Astrocyte (in vitro differentiated cells and primary cell): ENCODE measurements around the gene CRLF3. TPM values are rescaled to one million over a fixed set of nuclear protein-coding genes. Genes with fewer than 3 reads are reported as not detected.
"Not testable (repeated sequence)": the region's sequence is repeated elsewhere in the genome, so short reads cannot be mapped to it uniquely, and the experiment has no call there.

Source experiments
- DNase-seq: peaks from one replicate; pipeline ENCODE4 v3.0.0-alpha.2; 2010; ENCODE audit warnings: low read depth
- FAIRE-seq: peaks from 2 replicates; lab custom pipeline; 2011; peaks lifted over from hg19 to GRCh38; lab: Jason Lieb, UNC
- H2AFZ ChIP-seq: 2 replicates; pipeline ENCODE4 v1.6.0; 2012; ENCODE audit warnings: low read depth, low read length, inconsistent platforms
- H3K27ac ChIP-seq: 2 replicates; pipeline ENCODE4 v1.5.1; 2011; ENCODE audit warnings: low read depth, low read length, inconsistent platforms
- H3K27me3 ChIP-seq: 2 replicates; pipeline ENCODE4 v1.6.0; 2011; ENCODE audit warnings: low read length, inconsistent platforms; ENCODE audit not compliant: insufficient read depth
- H3K36me3 ChIP-seq: 2 replicates; pipeline ENCODE4 v1.5.1; 2011; ENCODE audit warnings: low read length, inconsistent platforms; ENCODE audit not compliant: insufficient read depth
- H3K4me1 ChIP-seq: 2 replicates; pipeline ENCODE4 v1.5.1; 2011; ENCODE audit warnings: low read length, inconsistent platforms; ENCODE audit not compliant: insufficient read depth
- H3K4me2 ChIP-seq: 2 replicates; pipeline ENCODE4 v1.6.0; 2012; ENCODE audit warnings: low read length, inconsistent platforms
- H3K4me3 ChIP-seq: 2 replicates; pipeline ENCODE4 v1.5.1; 2011; ENCODE audit warnings: low read depth, mild to moderate bottlenecking, low read length, inconsistent platforms; ENCODE audit not compliant: insufficient read depth
- H3K79me2 ChIP-seq: 2 replicates; pipeline ENCODE4 v1.6.0; 2012; ENCODE audit warnings: mild to moderate bottlenecking, low read length, inconsistent platforms; ENCODE audit not compliant: insufficient read depth
- H3K9ac ChIP-seq: 2 replicates; pipeline ENCODE4 v1.6.0; 2012; ENCODE audit warnings: mild to moderate bottlenecking, low read length, inconsistent platforms
- H3K9me3 ChIP-seq: 2 replicates; pipeline ENCODE4 v1.5.1; 2012; ENCODE audit warnings: low read depth, mild to moderate bottlenecking, low read length, inconsistent platforms; ENCODE audit not compliant: insufficient read depth
- H4K20me1 ChIP-seq: 2 replicates; pipeline ENCODE4 v1.6.0; 2012; ENCODE audit warnings: low read length, inconsistent platforms; ENCODE audit not compliant: insufficient read depth
- H3K27ac Mint-ChIP-seq: one replicate; pipeline ENCODE4 v1.8.0; 2021; ENCODE audit warnings: mild to moderate bottlenecking, mixed read lengths; ENCODE audit not compliant: unreplicated experiment
- H3K27me3 Mint-ChIP-seq: one replicate; pipeline ENCODE4 v1.8.0; 2021; ENCODE audit warnings: low read depth, mixed read lengths; ENCODE audit not compliant: unreplicated experiment
- H3K36me3 Mint-ChIP-seq: one replicate; pipeline ENCODE4 v1.8.0; 2021; ENCODE audit warnings: low read depth, mixed read lengths; ENCODE audit not compliant: unreplicated experiment
- H3K4me1 Mint-ChIP-seq: one replicate; pipeline ENCODE4 v1.8.0; 2021; ENCODE audit warnings: low read depth, mixed read lengths; ENCODE audit not compliant: unreplicated experiment
- H3K4me3 Mint-ChIP-seq: one replicate; pipeline ENCODE4 v1.8.0; 2021; ENCODE audit warnings: mild to moderate bottlenecking, moderate library complexity, mixed read lengths; ENCODE audit not compliant: unreplicated experiment
- H3K9me3 Mint-ChIP-seq: one replicate; pipeline ENCODE4 v1.8.0; 2021; ENCODE audit warnings: mild to moderate bottlenecking, mixed read lengths; ENCODE audit not compliant: unreplicated experiment
- EZH2 ChIP-seq: IDR thresholded peaks from 2 replicates; pipeline ENCODE4 v1.6.1; 2012; ENCODE audit warnings: mild to moderate bottlenecking, low read length, inconsistent platforms; ENCODE audit not compliant: insufficient read depth
- total RNA-seq: library from RNA; stranded (reverse); gene quantifications from 2 replicates; pipeline ENCODE4 v1.2.1, GENCODE V29; 2021
- TF ChIP-seq, protein P1 (sequence below): IDR thresholded peaks from 2 replicates; pipeline ENCODE4 v1.5.1; 2011; ENCODE audit warnings: low read depth, mild to moderate bottlenecking, inconsistent platforms, low read length, moderate library complexity; ENCODE audit not compliant: insufficient read depth

Gene CRLF3
- total RNA-seq, 1 donor from 2014 or later, result 8.0 TPM

DNA sequence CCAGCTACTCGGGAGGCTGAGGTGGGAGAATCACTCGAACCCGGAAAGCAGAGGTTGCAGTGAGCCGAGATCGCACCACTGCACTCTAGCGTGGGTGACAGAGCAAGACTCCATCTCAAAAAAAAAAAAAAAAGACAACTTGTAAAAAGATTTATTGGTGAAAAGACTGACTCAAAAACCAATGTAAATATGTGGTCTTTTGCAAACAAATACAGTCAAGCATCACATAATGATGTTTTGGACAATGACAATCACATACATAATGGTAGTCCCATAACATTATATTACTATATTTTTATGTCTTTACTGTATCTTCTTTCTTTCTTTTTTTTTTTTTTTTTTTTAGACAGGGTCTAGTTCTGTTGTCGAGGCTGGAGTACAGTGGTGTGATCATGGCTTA, 8.3 kb downstream of the CRLF3 start:
- Mint-ChIP-seq H3K27ac (no peak overlapping the region), H3K9me3 (no peaks in the 10 kb centered on the region), H3K4me1 (peaks cover 17% of the 10 kb centered on the region), H3K27me3 (no peaks in the 10 kb centered on the region), H3K4me3 (no peak overlapping the region), H3K36me3 (no peaks in the 10 kb centered on the region)
- Histone ChIP-seq H3K27me3 (no peaks in the 10 kb centered on the region), H2AFZ (no peak overlapping the region), H3K4me1 (peaks cover 11% of the 10 kb centered on the region), H3K4me2 (no peak overlapping the region), H3K36me3 (no peaks in the 10 kb centered on the region), H4K20me1 (peaks cover 21% of the 10 kb centered on the region), H3K27ac (no peak overlapping the region), H3K9me3 (no peaks in the 10 kb centered on the region), H3K9ac (no peak overlapping the region), H3K4me3 (no peak overlapping the region), H3K79me2 (peaks cover 46% of the 10 kb centered on the region)
- FAIRE-seq (no peak), DNase-seq (no peak)
- no peak for TF ChIP-seq EZH2
- TF ChIP-seq, protein P1, sequence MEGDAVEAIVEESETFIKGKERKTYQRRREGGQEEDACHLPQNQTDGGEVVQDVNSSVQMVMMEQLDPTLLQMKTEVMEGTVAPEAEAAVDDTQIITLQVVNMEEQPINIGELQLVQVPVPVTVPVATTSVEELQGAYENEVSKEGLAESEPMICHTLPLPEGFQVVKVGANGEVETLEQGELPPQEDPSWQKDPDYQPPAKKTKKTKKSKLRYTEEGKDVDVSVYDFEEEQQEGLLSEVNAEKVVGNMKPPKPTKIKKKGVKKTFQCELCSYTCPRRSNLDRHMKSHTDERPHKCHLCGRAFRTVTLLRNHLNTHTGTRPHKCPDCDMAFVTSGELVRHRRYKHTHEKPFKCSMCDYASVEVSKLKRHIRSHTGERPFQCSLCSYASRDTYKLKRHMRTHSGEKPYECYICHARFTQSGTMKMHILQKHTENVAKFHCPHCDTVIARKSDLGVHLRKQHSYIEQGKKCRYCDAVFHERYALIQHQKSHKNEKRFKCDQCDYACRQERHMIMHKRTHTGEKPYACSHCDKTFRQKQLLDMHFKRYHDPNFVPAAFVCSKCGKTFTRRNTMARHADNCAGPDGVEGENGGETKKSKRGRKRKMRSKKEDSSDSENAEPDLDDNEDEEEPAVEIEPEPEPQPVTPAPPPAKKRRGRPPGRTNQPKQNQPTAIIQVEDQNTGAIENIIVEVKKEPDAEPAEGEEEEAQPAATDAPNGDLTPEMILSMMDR, result no peak

DNA sequence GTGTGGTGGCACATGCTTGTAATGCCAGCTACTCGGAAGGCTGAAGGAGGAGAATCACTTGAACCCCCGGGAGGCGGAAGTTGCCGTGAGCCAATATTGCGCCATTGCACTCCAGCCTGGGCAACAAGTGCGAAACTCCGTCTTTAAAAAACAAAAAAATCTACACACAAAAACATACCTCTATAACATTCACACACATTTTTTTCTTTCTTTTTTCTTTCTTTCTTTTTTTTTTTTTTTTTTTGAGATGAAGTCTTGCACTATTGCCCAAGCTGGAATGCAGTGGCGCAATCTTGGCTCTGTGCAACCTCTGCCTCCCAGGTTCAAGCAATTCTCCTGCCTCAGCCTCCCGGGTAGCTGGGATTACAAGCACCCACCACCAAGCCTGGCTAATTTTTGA, 9.6 kb downstream of the CRLF3 start:
- H2AFZ ChIP-seq, H3K27me3 ChIP-seq, H3K4me3 Mint-ChIP-seq, H3K4me2 ChIP-seq, H3K27ac ChIP-seq, H3K9ac ChIP-seq, H3K9me3 ChIP-seq, H3K9me3 Mint-ChIP-seq, DNase-seq, H3K4me3 ChIP-seq, H3K36me3 Mint-ChIP-seq, H3K27ac Mint-ChIP-seq, FAIRE-seq, H3K36me3 ChIP-seq, H3K27me3 Mint-ChIP-seq: not testable (repeated sequence)
- peaks cover 11% of the 10 kb centered on the region for H3K4me1 ChIP-seq
- peaks cover 28% of the 10 kb centered on the region for H4K20me1 ChIP-seq
- H3K79me2 ChIP-seq, result peaks cover 45% of the 10 kb centered on the region
- H3K4me1 Mint-ChIP-seq, result peaks cover 13% of the 10 kb centered on the region

DNA sequence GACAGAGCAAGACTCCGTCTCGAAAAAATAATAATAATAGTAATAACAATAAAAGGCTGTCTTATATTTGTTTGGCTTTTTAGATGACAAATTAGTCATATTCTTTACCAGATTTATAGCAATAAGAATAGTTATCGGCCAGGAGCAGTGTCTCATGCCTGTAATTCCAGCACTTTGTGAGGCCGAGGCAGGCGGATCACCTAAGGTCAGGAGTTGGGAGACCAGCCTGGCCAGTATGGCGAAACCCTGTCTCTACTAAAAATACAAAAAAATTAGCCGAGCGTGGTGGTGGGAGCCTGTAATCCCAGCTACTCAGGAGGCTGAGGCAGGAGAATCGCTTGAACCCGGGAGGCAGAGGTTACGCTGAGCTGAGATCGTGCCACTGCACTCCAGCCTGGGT, 10.3 kb downstream of the CRLF3 start:
- H3K4me3 Mint-ChIP-seq, H3K36me3 ChIP-seq, H3K36me3 Mint-ChIP-seq, FAIRE-seq, DNase-seq, H3K27ac Mint-ChIP-seq, H2AFZ ChIP-seq, H3K4me2 ChIP-seq, H3K4me3 ChIP-seq, H3K27ac ChIP-seq, H3K9me3 ChIP-seq, H3K27me3 ChIP-seq, H3K9me3 Mint-ChIP-seq, H3K9ac ChIP-seq, H3K27me3 Mint-ChIP-seq: not testable (repeated sequence)
- peaks cover 11% of the 10 kb centered on the region for H3K4me1 ChIP-seq
- peaks cover 30% of the 10 kb centered on the region for H4K20me1 ChIP-seq
- peaks cover 45% of the 10 kb centered on the region for H3K79me2 ChIP-seq
- H3K4me1 Mint-ChIP-seq, result peaks cover 11% of the 10 kb centered on the region
